ENCODE data around the gene C11orf58.

C11orf58 gene

GRCh38 chr11:16800382-16800781 is 61.9 kb downstream of the C11orf58 start:
- H3K4me3 ChIP-seq (ENCODE audit: low read depth, low read length), result no peak overlapping the region
- H3K9me3 ChIP-seq (ENCODE audit: severe bottlenecking), result no peaks in the 10 kb centered on the region
- H3K27ac ChIP-seq, result no peak overlapping the region
- peaks cover 38% of the 10 kb centered on the region for H3K36me3 ChIP-seq
- TF ChIP-seq CTCF (IDR thresholded peaks at IDR 0.05; ENCODE audit: low read depth, low read length), result no peak
- no peaks in the 10 kb centered on the region for H3K27me3 ChIP-seq (ENCODE audit: insufficient read depth, low read depth, severe bottlenecking)
- no peak for DNase-seq

GRCh38 chr11:16801288-16801980 is 63.0 kb downstream of the C11orf58 start:
- DNase-seq, result no peak
- Histone ChIP-seq H3K27me3 (ENCODE audit: insufficient read depth, low read depth, severe bottlenecking) (no peaks in the 10 kb centered on the region), H3K4me3 (ENCODE audit: low read depth, low read length) (no peak overlapping the region), H3K27ac (no peak overlapping the region), H3K9me3 (ENCODE audit: severe bottlenecking) (no peaks in the 10 kb centered on the region), H3K36me3 (peaks cover 35% of the 10 kb centered on the region)
- no peak for TF ChIP-seq CTCF (IDR thresholded peaks at IDR 0.05; ENCODE audit: low read depth, low read length)

GRCh38 chr11:16804104-16804947 is 65.9 kb downstream of the C11orf58 start:
- Histone ChIP-seq H3K27me3 (ENCODE audit: insufficient read depth, low read depth, severe bottlenecking) (no peaks in the 10 kb centered on the region), H3K36me3 (peaks cover 34% of the 10 kb centered on the region), H3K27ac (no peak overlapping the region), H3K9me3 (ENCODE audit: severe bottlenecking) (no peaks in the 10 kb centered on the region), H3K4me3 (ENCODE audit: low read depth, low read length) (no peak overlapping the region)
- TF ChIP-seq CTCF (IDR thresholded peaks at IDR 0.05; ENCODE audit: low read depth, low read length), result no peak
- DNase-seq, result no peak

- Histone ChIP-seq H3K4me3 (ENCODE audit: low read depth, low read length) (no peak overlapping the region), H3K27ac (no peak overlapping the region), H3K27me3 (ENCODE audit: insufficient read depth, low read depth, severe bottlenecking) (no peaks in the 10 kb centered on the region), H3K36me3 (peaks cover 29% of the 10 kb centered on the region), H3K9me3 (ENCODE audit: severe bottlenecking) (no peaks in the 10 kb centered on the region)
- no peak for DNase-seq
- no peak for TF ChIP-seq CTCF (IDR thresholded peaks at IDR 0.05; ENCODE audit: low read depth, low read length)
These were observed 67.5 kb downstream of the C11orf58 start for GRCh38 chr11:16805938-16806337.

- Histone ChIP-seq H3K36me3 (peaks cover 29% of the 10 kb centered on the region), H3K9me3 (ENCODE audit: severe bottlenecking) (no peaks in the 10 kb centered on the region), H3K4me3 (ENCODE audit: low read depth, low read length) (no peak overlapping the region), H3K27me3 (ENCODE audit: insufficient read depth, low read depth, severe bottlenecking) (no peaks in the 10 kb centered on the region), H3K27ac (no peak overlapping the region)
- no peak for TF ChIP-seq CTCF (IDR thresholded peaks at IDR 0.05; ENCODE audit: low read depth, low read length)
- DNase-seq, result no peak
These were observed 68.3 kb downstream of the C11orf58 start for GRCh38 chr11:16806791-16807190.
